IPS-18c (cell line): Measurements from ENCODE around the gene SETBP1.

Source experiments
- H3K4me3 ChIP-seq: 2 replicates; pipeline ENCODE4 v1.7.0; 2013; ENCODE audit warnings: low read depth, mild to moderate bottlenecking, low read length, moderate library complexity; ENCODE audit not compliant: insufficient read depth
- H3K9me3 ChIP-seq: one replicate; pipeline ENCODE4 v1.6.1; 2013; ENCODE audit warnings: mild to moderate bottlenecking, low read length, moderate library complexity; ENCODE audit not compliant: control insufficient read depth, insufficient read depth

The SETBP1 gene

GRCh38 chr18:45037618-45038017 is 356.9 kb downstream of the SETBP1 start:
- Histone ChIP-seq H3K4me3 (no peak overlapping the region), H3K9me3 (peaks cover 2% of the 10 kb centered on the region)

GRCh38 chr18:45039376-45039775 is 358.7 kb downstream of the SETBP1 start:
- Histone ChIP-seq H3K4me3 (no peak overlapping the region), H3K9me3 (no peaks in the 10 kb centered on the region)

- H3K4me3 ChIP-seq = no peak overlapping the region
- no peaks in the 10 kb centered on the region for H3K9me3 ChIP-seq
Measured at GRCh38 chr18:45040879-45041278, 360.2 kb downstream of the SETBP1 start.

GRCh38 chr18:45044787-45045186 is 364.1 kb downstream of the SETBP1 start:
- H3K4me3 ChIP-seq = no peak overlapping the region
- H3K9me3 ChIP-seq = no peaks in the 10 kb centered on the region

- Histone ChIP-seq H3K9me3 (no peaks in the 10 kb centered on the region), H3K4me3 (no peak overlapping the region)
Measured at GRCh38 chr18:45046228-45046627, 365.5 kb downstream of the SETBP1 start.

GRCh38 chr18:45046961-45047360 is 366.3 kb downstream of the SETBP1 start:
- no peak overlapping the region for H3K4me3 ChIP-seq
- no peaks in the 10 kb centered on the region for H3K9me3 ChIP-seq

GRCh38 chr18:45049578-45050319 is 369.1 kb downstream of the SETBP1 start:
- no peak overlapping the region for H3K4me3 ChIP-seq
- no peaks in the 10 kb centered on the region for H3K9me3 ChIP-seq

- Histone ChIP-seq H3K4me3 (no peak overlapping the region), H3K9me3 (no peaks in the 10 kb centered on the region)
Measured at GRCh38 chr18:45050712-45051601, 370.3 kb downstream of the SETBP1 start.

- no peak overlapping the region for H3K4me3 ChIP-seq
- H3K9me3 ChIP-seq = no peaks in the 10 kb centered on the region
Measured at GRCh38 chr18:45054636-45055035, 373.9 kb downstream of the SETBP1 start.

- Histone ChIP-seq H3K4me3 (no peak overlapping the region), H3K9me3 (no peaks in the 10 kb centered on the region)
Measured at GRCh38 chr18:45055811-45056210, 375.1 kb downstream of the SETBP1 start.

GRCh38 chr18:45056926-45057325 is 376.2 kb downstream of the SETBP1 start:
- no peak overlapping the region for H3K4me3 ChIP-seq
- no peaks in the 10 kb centered on the region for H3K9me3 ChIP-seq

- Histone ChIP-seq H3K4me3 (no peak overlapping the region), H3K9me3 (no peaks in the 10 kb centered on the region)
Measured at GRCh38 chr18:45057955-45058600, 377.4 kb downstream of the SETBP1 start.

GRCh38 chr18:45059695-45060094 is 379.0 kb downstream of the SETBP1 start:
- Histone ChIP-seq H3K4me3 (no peak overlapping the region), H3K9me3 (no peaks in the 10 kb centered on the region)

- no peaks in the 10 kb centered on the region for H3K9me3 ChIP-seq
Measured at GRCh38 chr18:45060102-45060501, 379.4 kb downstream of the SETBP1 start.

GRCh38 chr18:45061359-45061758 is 380.7 kb downstream of the SETBP1 start:
- no peak overlapping the region for H3K4me3 ChIP-seq

More at GRCh38 chr18:45060102-45060501, 379.4 kb downstream of the SETBP1 start:
- no peak overlapping the region for H3K4me3 ChIP-seq

GRCh38 chr18:45063246-45064038 is 382.8 kb downstream of the SETBP1 start:
- Histone ChIP-seq H3K4me3 (no peak overlapping the region), H3K9me3 (no peaks in the 10 kb centered on the region)

More at GRCh38 chr18:45061359-45061758, 380.7 kb downstream of the SETBP1 start:
- no peaks in the 10 kb centered on the region for H3K9me3 ChIP-seq

- no peaks in the 10 kb centered on the region for H3K9me3 ChIP-seq
- H3K4me3 ChIP-seq = no peak overlapping the region
Measured at GRCh38 chr18:45066210-45066609, 385.5 kb downstream of the SETBP1 start.
